WTC11 (cell line): ENCODE measurements around the gene KCNMA1.

Experiments used
- AFF4 ChIP-seq: sonication (generic); formaldehyde crosslinking; IDR thresholded peaks from 2 replicates; pipeline ENCODE4 v1.8.1; 2023; ENCODE audit warnings: mild to moderate bottlenecking, missing genetic modification reagents, borderline replicate concordance
- CBFB ChIP-seq: sonication (generic); formaldehyde crosslinking; IDR thresholded peaks from 2 replicates; pipeline ENCODE4 v1.8.1; 2022; ENCODE audit warnings: mild to moderate bottlenecking, low read depth, missing genetic modification reagents
- CREB1 ChIP-seq: sonication (generic); formaldehyde crosslinking; IDR thresholded peaks from 2 replicates; pipeline ENCODE4 v1.8.0; 2023; ENCODE audit warnings: mild to moderate bottlenecking, missing genetic modification reagents
- CTCF ChIP-seq: fragments of 200-600 bp; IDR thresholded peaks from 2 replicates; pipeline ENCODE4 v1.8.0; 2022; ENCODE audit warnings: antibody characterized with exemption
- IRF2 ChIP-seq: sonication (generic); formaldehyde crosslinking; IDR thresholded peaks from 2 replicates; pipeline ENCODE4 v1.8.0; 2022; ENCODE audit warnings: low read depth, missing genetic modification reagents, borderline replicate concordance
- JUN ChIP-seq: sonication (generic); formaldehyde crosslinking; IDR thresholded peaks from 2 replicates; pipeline ENCODE4 v1.8.0; 2023; ENCODE audit warnings: mild to moderate bottlenecking, missing genetic modification reagents
- NFATC4 ChIP-seq: fragments of 250-450 bp; sonication (Bioruptor Pico); IDR thresholded peaks from 2 replicates; pipeline ENCODE4 v1.9.0; 2021; ENCODE audit warnings: mild to moderate bottlenecking
- PRDM15 ChIP-seq: sonication (generic); formaldehyde crosslinking; IDR thresholded peaks from 2 replicates; pipeline ENCODE4 v1.8.0; 2022; ENCODE audit warnings: missing genetic modification reagents
- TCF7 ChIP-seq: sonication (generic); formaldehyde crosslinking; IDR thresholded peaks from 2 replicates; pipeline ENCODE4 v1.8.0; 2022; ENCODE audit warnings: mild to moderate bottlenecking, low read depth, missing genetic modification reagents, moderate library complexity
- TEAD4 ChIP-seq: sonication (generic); formaldehyde crosslinking; IDR thresholded peaks from 2 replicates; pipeline ENCODE4 v1.8.0; 2022; ENCODE audit warnings: mild to moderate bottlenecking, missing genetic modification reagents
- USF2 ChIP-seq: sonication (generic); formaldehyde crosslinking; IDR thresholded peaks from 2 replicates; pipeline ENCODE4 v1.8.1; 2023; ENCODE audit warnings: mild to moderate bottlenecking, missing genetic modification reagents, moderate library complexity
- ZNF416 ChIP-seq: fragments of 250-450 bp; sonication (Bioruptor Pico); IDR thresholded peaks from 2 replicates; pipeline ENCODE4 v1.9.0; 2021; ENCODE audit warnings: mild to moderate bottlenecking, inconsistent platforms
- TF ChIP-seq, protein P1 (sequence below): sonication (generic); formaldehyde crosslinking; conservative IDR thresholded peaks from 2 replicates; pipeline ENCODE4 v1.8.1; 2023; ENCODE audit warnings: mild to moderate bottlenecking, low read depth, missing genetic modification reagents, moderate library complexity

GRCh38 chr10:77196614-77197013 lies 441.0 kb downstream of the KCNMA1 start:
- TF ChIP-seq CTCF (no peak), PRDM15 (CRISPR knock-in tag) (no peak), CBFB (CRISPR knock-in tag) (no peak), AFF4 (CRISPR knock-in tag) (no peak), NFATC4 (CRISPR knock-in tag) (no peak), USF2 (CRISPR knock-in tag) (no peak), CREB1 (CRISPR knock-in tag) (no peak), IRF2 (no peak), TCF7 (CRISPR knock-in tag) (no peak), TEAD4 (CRISPR knock-in tag) (no peak), ZNF416 (CRISPR knock-in tag) (no peak), JUN (CRISPR knock-in tag) (no peak)
- TF ChIP-seq, protein P1, sequence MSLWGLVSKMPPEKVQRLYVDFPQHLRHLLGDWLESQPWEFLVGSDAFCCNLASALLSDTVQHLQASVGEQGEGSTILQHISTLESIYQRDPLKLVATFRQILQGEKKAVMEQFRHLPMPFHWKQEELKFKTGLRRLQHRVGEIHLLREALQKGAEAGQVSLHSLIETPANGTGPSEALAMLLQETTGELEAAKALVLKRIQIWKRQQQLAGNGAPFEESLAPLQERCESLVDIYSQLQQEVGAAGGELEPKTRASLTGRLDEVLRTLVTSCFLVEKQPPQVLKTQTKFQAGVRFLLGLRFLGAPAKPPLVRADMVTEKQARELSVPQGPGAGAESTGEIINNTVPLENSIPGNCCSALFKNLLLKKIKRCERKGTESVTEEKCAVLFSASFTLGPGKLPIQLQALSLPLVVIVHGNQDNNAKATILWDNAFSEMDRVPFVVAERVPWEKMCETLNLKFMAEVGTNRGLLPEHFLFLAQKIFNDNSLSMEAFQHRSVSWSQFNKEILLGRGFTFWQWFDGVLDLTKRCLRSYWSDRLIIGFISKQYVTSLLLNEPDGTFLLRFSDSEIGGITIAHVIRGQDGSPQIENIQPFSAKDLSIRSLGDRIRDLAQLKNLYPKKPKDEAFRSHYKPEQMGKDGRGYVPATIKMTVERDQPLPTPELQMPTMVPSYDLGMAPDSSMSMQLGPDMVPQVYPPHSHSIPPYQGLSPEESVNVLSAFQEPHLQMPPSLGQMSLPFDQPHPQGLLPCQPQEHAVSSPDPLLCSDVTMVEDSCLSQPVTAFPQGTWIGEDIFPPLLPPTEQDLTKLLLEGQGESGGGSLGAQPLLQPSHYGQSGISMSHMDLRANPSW: no peak
